Embryonic facial prominence (tissue), 1 donor: Measurements from ENCODE around the gene PRC1.

Source experiments
- DNase-seq: peaks from one replicate; pipeline ENCODE4 v3.0.0-alpha.2; 2016; ENCODE audit errors: extremely low spot score

The PRC1 gene

DNA sequence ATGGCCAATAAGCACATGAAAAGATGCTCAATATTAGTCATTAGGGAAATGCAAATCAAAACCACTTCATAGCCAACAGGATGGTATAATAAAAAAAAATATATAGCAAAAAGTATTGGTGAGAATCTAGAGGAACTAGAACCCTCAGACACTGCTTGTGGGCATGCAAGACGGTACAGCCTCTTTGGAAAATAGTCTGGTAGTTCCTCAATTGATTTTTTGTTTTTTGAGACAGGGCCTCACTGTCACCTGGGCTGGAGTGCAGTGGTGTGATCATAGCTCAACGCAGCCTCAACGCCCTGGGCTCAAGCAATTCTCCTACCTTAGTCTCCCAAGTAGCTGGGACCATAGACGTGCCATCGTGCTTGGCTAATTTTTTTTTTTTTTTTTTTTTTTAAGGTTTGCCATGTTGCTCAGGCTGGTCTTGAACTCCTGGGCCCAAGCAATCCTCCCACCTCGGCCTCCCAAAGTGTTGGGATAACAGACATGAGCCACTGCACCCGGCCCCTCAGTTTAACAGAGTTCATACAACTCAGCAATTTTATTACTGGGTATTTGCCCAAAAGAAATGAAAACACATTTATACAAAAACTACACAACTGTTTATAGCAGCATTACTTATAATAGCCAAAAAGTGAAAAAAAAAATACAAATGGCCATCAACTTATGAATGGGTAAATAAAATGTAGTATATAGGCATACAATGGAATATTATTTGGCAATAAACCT is 5.1 kb downstream of the PRC1 start:
- no peak for DNase-seq

DNA sequence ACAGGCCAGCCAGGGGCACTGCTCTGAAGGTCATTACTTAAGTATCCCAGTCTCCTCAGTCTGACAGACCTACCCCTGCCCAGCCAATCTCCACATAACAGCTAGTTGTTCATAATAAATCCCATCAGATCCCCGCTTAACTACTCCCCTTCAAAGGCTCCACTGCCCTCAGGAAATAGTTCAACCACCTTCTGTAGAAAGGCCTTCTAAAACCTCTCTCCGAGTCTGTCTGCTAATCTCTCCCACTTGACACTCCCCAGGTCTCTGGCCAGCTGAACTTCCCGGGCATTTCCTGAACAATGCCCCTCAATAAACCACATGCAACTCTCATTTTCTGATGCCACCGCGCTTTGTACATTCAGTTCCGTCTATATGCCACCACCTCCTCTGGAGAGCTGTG is 6.0 kb downstream of the PRC1 start:
- DNase-seq: no peak

DNA sequence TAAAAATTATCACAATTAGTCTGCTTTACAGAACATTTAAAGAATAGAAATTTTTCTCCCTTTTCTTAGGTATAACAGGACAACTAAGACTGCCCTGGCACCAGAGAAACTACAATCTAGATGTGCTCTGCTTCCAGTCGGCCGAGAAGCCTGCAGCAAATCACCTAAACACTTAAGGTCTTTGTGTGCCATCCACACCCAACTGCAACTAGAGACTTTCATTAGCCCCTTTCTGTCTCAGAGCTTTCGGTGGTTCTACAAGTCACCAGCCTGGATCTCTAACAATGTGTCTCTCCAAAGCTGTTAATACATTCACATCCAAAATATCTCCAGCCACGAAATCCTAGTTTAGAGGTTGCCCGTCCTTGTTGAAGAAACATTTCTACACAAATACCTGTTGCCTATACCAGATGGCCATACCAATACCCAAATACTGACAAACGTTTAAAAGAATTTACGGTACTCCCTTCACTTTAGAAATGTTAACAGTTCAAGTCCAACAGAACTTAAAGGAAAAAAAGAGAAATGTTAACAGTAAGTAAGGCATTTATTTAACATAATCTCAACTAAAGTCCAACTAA is 6.7 kb downstream of the PRC1 start:
- no peak for DNase-seq

DNA sequence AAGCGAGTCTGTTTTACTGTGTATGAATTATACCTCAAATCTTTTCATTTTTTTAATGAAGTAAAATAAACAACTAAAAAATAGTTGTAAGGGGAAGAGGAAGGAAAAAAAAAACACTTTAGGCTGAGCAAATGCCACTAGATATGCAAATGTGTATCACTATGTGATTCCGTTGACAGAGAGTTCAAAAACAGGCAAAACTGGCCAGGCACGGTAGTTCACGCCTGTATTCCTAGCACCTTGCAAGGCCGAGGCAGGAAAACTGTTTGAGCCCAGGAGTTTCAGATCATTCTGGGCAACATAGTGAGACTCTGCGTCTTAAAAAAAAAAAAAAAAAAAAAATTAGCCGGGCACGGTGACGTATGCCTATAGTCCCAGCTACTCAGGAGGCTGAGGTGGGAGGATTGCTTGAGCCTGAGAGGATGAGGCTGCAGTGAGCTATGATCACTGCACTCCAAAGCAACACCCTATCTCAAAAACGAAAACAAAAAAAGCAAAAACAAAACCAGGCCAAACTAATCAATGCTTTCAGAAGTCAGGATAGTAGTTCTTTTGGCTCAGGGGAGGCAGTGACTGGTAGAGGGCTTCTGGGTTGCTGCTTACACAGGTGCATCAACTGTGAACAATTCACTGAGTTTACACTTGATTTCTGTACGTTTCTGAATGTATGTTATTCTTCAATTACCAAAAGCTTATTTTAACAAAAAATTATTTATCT is 7.4 kb downstream of the PRC1 start:
- DNase-seq: no peak

DNA sequence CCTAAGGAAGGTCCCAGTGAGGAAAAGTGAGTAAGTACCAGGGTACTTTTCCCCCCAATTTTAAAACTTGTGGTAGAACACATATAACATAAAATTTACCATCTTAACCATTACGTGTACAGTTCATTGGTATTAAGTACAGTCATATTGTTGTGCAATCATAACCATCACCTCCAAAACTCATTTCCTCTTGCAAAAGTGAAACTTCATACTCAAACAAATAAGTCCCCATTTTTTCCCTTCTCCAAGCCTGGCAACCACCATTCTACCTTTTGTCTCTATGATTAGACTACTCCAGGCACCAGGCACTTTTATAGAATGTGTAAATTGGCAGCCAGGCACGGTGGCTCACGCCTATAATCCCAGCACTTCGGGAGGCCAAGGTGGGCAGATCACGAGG is 12.2 kb downstream of the PRC1 start:
- no peak for DNase-seq

DNA sequence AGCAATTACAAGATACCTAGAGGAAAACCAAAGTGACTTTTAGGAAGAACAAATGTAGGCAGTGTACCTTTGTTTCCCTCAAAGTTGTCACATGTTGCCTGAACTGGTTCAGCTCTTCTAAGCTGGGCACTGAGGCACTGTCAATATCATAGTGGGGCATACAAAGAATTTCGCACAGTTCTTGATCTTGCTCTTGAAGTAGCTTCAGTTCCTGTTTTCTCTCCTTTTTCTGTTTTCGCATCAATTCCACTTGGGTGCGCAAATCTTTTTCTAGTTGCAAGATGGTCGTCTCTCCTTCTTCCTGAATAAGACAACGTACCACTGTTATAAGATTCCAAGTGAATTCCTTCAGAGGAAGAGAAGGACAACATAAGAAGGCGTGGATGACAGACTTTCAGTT is 12.7 kb downstream of the PRC1 start:
- DNase-seq: no peak

DNA sequence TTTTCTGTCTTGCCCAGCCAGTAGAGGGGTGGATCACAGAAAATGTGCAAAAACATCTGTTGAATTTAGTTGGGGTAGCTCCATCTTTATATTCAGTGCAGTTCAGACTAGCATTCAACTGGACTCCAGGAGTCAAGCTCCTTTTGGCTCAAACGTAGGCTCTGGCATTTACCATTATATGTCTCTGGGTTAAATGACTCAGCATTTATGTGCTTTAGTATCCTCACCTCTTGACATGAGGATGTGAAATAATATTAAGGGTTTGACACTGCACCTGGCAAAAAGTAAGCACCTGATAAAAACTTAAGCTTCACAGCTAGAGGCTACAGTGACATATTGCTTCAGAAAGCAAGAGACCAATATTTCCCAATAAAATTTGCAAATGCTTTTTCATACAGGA is 14.8 kb downstream of the PRC1 start:
- no peak for DNase-seq

DNA sequence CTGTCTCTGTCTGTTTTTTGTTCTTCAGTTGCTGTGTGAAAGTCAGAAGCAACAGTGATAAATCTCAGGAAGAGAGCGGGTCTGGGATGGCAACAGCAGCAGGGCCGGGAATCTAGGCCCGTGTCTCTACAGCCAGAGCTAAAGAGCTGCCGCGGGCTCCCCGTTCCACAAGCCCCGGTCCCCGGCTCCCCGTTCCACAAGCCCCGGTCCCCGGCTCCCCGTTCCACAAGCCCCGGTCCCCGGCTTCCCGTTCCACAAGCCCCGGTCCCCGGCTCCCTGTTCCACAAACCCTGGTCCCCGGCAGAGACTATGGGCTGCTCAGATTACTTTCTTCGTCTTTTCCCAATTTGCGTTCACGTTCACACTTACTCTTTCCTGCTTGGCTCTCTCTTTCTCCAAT is 20.1 kb downstream of the PRC1 start:
- DNase-seq: no peak

DNA sequence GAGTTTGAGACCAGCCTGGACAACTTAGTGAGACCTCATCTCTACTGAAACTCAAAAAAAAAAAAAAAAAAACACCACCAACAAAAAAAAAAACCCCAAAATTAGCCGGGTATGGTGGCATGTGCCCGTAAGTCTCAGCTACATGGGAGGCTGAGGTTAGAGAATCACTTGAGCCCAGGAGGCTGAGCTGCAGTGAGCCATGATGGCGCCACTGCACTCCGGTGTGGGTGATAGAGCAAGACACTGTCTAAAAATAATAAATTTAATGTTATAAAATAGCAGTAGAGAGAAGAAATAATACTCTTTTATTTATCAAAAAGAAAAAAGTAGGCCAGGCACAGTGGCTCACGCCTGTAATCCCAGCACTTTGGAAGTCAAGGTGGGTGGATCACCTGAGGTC is 22.2 kb downstream of the PRC1 start:
- DNase-seq: no peak

DNA sequence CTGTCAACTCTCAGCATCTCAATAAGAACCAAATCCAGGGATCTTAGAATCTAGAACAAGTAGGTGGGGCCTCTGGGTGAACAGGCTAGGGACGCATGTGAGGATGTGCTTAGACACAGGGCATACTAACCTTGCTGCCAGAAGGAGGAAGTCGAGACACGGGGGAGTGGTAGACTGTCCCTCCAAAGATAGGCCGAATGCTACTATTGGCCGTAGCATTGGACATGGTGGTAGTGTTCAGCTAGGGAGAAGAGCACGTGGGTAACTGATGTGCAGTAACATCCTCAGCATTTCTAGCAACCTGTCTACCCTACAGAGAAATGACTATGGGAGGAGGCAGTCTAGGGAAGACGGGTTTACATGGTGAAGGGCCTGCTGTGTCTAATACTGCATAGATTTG is 24.1 kb downstream of the PRC1 start:
- DNase-seq: no peak

DNA sequence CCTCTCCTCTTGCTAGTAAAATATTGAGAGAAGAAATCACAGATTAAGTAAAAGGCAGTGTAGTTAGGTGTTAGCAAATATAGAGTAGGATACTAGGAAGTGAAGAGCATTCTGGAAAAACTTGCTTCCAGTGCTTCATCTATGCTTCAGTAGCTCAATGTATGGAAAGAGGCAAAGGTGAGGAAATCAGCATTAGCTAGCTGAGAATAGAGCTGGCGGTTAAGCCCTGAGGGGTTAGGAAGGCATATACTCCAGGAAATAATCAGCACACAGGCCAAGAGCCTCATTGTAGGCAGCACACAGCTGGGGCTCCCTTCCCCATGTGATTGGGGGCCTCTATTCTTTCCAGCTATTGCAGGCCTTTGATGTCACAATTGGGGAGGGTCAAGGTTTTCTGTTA is 25.9 kb downstream of the PRC1 start:
- no peak for DNase-seq

DNA sequence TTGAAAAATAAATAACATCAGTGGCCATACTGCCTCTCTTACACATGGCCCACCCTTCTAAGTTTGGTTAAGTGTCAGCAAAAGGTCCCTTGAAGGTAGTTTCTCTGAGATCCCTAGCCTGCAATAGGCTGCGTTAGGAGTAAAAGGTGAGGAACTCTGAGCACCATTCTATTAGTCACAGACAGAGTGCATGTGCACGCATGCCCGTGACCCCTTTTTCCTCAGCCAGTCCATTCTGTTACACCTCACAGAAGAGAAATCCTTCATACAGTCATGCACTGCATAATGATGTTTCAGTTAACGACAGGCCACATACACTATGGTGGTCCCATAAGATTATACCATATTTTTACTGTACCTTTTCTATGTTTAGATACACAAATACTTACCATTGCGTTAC is 27.1 kb downstream of the PRC1 start:
- no peak for DNase-seq

DNA sequence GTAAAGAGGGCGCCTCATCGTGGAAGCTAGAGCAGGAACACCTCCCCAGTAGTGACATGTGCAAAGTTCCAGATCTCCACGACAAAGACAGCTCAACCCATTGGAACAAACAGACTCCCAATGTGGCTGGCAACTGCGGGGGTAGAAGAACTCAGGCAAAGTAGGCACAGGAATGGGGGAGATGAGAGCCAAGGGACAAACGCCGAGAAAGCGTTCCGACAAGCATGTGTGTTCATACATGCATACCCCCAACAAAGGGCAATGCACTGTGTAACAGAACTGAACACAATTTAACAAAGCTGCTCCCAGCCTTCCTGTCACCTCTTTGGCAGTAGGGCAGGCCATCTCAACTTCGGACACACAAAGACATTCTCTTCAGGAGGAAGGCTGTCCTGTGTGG is 28.1 kb downstream of the PRC1 start:
- no peak for DNase-seq

DNA sequence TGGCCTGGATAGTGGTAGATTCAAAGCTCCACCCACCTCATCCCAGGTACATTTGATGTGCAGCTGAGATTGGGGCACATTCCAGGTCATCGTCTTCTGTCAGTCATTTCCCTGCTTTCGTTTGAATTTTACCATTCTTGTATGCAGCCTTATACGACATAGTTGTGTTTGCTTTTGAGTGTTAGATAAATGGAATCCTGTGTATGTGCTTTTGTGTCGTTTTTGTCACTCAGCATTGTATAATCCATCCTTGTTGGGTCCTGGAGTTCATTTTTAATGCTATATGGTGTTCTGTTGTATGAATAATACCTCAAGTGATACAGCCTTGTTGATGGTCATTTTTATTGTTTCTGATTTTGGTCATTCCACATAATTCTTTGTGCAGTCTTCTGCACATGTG is 32.3 kb downstream of the PRC1 start:
- no peak for DNase-seq

DNA sequence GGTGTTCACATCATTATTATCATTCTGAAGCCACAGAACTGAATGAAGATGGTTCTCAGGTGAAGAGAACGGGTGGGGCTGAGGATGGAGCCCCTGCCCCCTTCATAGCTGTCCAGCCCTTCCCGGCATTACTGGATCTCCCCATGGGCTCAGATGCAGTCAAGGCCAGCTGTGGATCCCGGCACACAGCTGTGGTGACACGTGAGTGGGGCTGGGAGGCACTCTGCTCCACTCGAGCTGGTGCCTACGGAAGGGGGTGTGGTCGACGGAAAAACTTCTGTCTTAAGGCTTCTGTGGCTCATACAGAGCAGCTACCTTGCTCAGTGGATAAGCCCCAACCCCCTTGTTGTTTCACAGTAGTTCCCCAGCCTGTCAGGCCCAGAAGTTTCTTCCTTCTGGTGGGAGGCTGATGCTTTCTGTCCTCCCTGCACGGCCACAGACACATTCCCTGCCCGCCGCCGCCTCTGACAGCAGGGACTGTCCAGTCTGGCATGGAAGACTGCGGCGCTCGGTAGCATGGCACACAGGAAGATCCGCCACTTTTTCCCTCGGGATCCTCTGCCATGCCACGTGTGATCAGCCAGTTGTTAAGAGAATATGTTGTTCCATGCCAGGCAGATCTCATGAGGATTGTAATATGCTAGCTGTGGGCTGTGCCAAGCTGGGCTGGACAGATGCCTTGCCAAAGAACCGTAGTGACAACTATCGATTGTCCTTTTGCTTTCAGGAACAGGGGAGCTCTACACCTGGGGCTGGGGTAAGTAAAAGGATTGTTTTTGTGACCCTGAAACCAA is 33.8 kb downstream of the PRC1 start:
- DNase-seq: no peak

DNA sequence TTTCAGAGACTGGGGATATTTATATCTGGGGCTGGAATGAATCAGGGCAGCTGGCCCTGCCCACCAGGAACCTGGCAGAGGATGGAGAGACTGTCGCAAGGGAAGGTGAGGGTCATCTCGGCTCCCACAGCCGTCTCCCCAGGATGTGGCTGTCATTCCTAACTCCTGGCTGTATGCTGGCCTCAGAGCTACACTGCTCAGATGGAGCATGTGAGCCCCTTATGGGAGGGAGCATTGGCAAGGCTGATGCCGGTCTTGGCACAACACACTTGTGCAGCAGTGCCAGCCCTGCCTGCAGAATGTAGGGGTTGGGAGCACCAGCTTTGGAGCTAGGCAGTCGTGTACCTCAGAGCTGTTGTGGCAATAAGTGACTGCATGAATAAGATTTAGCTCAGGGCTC is 34.4 kb downstream of the PRC1 start:
- DNase-seq: no peak

DNA sequence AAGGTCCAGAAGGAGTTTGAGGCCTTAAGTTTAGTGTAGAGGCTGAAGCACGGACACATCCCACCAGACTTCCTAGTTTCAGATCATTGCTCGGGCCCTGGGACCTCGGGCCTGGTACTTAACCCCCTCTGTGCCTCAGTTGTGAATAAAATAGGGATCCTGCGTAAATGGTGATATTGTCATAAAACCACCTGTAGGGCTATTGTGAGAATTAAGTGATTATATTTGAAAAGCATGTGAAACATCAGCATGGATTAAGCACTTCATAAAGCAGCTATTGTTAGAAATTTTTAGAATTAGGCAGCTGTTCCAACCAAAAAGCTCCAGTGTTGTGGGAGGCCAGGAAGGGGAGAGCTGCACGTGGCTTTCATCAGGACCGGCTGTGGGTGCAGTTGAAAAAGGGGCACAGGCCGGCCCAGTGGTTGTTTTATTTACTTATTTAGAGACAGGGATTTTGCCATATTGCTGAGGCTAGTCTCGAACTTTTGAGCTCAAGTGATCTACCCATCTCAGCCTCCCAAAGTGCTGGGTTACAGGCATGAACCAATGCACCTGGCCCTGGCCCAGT is 35.2 kb downstream of the PRC1 start:
- no peak for DNase-seq

DNA sequence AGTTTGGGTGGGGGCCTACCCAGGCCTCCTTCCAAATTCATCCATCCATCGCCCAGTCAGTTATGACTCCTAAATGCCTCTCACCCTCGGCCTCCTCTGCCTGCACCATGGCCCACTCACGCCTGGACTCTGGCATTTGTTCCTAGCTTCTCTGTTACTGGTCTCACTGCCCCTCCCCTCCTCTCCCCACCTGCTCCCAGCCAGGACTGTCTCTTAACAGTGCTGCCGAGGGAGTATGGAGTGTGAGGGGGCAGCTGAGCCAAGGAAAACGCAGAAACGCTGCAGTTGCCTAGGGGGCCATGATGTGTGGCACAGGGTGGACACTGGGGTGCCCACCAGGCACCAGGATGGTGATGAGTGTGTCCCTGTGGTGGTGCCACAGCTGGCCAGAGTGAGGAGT is 36.5 kb downstream of the PRC1 start:
- no peak for DNase-seq

DNA sequence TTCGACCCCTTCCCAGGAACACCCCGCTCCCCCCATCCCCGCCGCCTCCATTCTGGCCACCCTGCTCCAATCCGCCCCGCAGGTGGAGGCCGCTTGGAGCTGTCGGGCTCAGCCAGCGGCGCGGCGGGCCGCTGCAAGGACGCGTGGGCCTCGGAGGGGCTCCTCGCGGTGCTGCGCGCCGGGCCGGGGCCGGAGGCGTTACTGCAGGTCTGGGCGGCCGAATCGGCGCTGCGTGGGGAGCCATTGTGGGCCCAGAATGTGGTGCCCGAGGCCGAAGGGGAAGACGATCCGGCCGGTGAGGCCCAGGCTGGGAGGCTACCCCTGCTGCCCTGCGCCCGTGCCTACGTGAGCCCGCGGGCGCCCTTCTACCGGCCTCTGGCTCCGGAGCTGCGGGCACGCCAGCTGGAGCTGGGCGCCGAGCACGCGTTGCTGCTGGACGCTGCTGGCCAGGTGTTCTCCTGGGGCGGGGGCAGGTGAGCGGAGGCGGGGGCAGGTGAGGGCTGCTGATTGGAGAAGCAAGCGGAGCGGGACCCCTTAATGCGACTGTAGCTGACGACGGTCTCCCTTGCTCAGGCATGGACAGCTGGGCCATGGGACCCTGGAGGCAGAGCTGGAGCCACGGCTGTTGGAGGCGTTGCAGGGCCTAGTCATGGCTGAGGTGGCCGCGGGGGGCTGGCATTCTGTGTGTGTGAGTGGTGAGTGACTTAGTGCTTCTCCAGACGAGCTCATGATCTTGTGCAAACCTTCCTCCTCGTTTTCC is 37.1 kb downstream of the PRC1 start:
- no peak for DNase-seq

DNA sequence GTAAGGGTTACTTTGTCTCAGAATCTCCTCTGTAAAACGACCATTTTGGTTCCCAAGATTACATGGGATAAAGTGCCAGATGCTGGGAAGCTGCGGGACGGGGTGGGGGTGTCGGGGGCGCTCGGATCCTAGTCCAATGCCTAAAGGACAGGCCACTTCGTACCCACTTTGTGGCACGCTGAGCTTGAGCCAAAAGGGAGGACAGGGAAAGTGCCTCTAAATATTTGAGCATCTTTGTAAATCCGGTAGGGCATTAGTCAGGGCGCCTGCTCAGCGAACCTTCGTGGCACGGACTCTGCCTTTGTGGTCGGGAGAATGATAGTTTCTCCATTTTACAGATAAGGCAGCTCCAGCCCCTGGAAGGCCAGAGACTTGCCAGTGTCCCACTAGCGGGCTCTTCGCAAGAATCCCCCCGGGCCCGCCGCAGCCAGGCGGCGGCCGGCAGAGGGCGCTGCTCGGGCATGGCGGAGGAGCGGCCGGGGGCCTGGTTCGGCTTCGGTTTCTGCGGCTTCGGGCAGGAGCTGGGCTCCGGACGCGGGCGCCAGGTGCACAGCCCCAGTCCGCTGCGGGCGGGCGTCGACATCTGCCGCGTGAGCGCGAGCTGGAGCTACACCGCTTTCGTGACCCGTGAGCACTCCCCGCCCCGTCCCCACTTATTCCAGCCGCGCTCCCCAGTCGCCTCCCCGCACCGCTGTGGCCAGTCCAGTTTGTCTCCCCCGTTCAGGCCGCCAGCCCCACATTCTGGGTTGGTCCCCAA is 37.9 kb downstream of the PRC1 start:
- no peak for DNase-seq
